HG03457 (cell line): ENCODE data around the gene ITGB3.

Source experiments
- ATAC-seq: cut with Tn5 transposase; IDR thresholded peaks from one replicate; pipeline ENCODE4 v1.9.1; 2021; ENCODE audit warnings: moderate number of reproducible peaks; ENCODE audit not compliant: unreplicated experiment

ITGB3 gene

GRCh38 chr17:47325176-47325575 lies 71.5 kb downstream of the ITGB3 start:
- ATAC-seq, result no peak

- no peak for ATAC-seq
Measured at GRCh38 chr17:47330548-47330947, 76.9 kb downstream of the ITGB3 start.

GRCh38 chr17:47332287-47332686 lies 78.7 kb downstream of the ITGB3 start:
- no peak for ATAC-seq

- ATAC-seq, result no peak
Measured at GRCh38 chr17:47335101-47335936, 81.7 kb downstream of the ITGB3 start.

GRCh38 chr17:47338026-47338425 lies 84.4 kb downstream of the ITGB3 start:
- ATAC-seq, result no peak

- ATAC-seq, result no peak
Measured at GRCh38 chr17:47352848-47353247, 99.2 kb downstream of the ITGB3 start.

GRCh38 chr17:47358652-47359051 lies 105.0 kb downstream of the ITGB3 start:
- ATAC-seq, result no peak
